Glutamatergic neuron (in vitro differentiated cells): ENCODE results near the gene SYNE1. TPM values are rescaled to one million over a fixed set of nuclear protein-coding genes. Genes with fewer than 3 reads are reported as not detected.

Experiments used
- DNase-seq: peaks from one replicate; pipeline ENCODE4 v3.0.0; 2022
- H3K27ac Mint-ChIP-seq: one replicate; pipeline ENCODE4 v1.8.0; 2020; ENCODE audit warnings: mild to moderate bottlenecking, mixed read lengths, inconsistent platforms; ENCODE audit not compliant: unreplicated experiment
- H3K27me3 Mint-ChIP-seq: one replicate; pipeline ENCODE4 v1.8.0; 2020; ENCODE audit warnings: mild to moderate bottlenecking, moderate library complexity, mixed read lengths, inconsistent platforms; ENCODE audit not compliant: unreplicated experiment
- H3K36me3 Mint-ChIP-seq: one replicate; pipeline ENCODE4 v1.8.0; 2020; ENCODE audit warnings: mild to moderate bottlenecking, mixed read lengths, inconsistent platforms; ENCODE audit not compliant: unreplicated experiment
- H3K4me1 Mint-ChIP-seq: one replicate; pipeline ENCODE4 v1.8.0; 2020; ENCODE audit warnings: mild to moderate bottlenecking, low read depth, mixed read lengths, inconsistent platforms; ENCODE audit not compliant: unreplicated experiment
- H3K4me3 Mint-ChIP-seq: one replicate; pipeline ENCODE4 v1.8.0; 2020; ENCODE audit warnings: mild to moderate bottlenecking, mixed read lengths, inconsistent platforms; ENCODE audit not compliant: unreplicated experiment
- H3K9me3 Mint-ChIP-seq: one replicate; pipeline ENCODE4 v1.8.0; 2020; ENCODE audit warnings: mild to moderate bottlenecking, moderate library complexity, mixed read lengths, inconsistent platforms; ENCODE audit not compliant: unreplicated experiment
- total RNA-seq: library from RNA; stranded (reverse); fragmentation: NEBNext Ultra II Directional; extraction: Animal tissue kit (Norgen Biotek cat#: 25700); gene quantifications from one replicate; pipeline ENCODE4 v1.2.1, GENCODE V29; 2021; ENCODE audit not compliant: unreplicated experiment
- TF ChIP-seq, protein P1 (sequence below): fragments of 200-600 bp; sonication (generic); IDR thresholded peaks from one replicate; pipeline ENCODE4 v1.5.0; 2021; ENCODE audit not compliant: partially characterized antibody, unreplicated experiment

Gene SYNE1
- total RNA-seq, 1 donor from 2014 or later = 23.4 TPM

DNA sequence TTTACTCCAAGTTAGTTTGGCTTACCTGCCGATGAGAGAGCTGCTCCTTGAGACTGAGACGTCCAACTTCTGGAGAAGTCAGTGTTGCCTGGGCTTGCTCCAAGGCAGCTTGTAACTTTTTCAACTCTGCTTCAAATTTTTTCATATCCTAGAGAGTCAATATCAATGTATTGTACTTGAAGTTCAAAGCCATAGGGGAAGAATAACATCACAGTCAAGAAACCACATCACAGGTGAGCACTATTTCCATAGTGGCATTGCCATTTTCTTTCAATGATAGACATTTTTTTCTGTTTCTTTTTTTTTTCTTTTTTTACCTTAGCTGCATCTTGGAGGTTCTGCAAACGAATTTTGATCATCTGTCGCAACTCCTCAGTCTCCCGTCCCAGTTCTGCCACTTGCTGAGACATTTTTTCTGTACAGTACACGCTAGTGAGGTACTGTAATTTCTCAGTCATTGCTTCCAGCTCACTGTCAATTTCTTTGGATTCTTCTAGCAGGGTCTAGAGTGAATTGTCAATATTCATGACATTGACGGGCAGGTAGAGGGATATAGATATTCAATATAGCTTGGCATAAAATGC, 326.7 kb downstream of the SYNE1 start:
- Mint-ChIP-seq H3K9me3 (no peaks in the 10 kb centered on the region), H3K4me1 (no peaks in the 10 kb centered on the region), H3K36me3 (no peaks in the 10 kb centered on the region), H3K27me3 (no peaks in the 10 kb centered on the region), H3K4me3 (no peak overlapping the region), H3K27ac (no peak overlapping the region)
- no peak for DNase-seq
- TF ChIP-seq, protein P1, sequence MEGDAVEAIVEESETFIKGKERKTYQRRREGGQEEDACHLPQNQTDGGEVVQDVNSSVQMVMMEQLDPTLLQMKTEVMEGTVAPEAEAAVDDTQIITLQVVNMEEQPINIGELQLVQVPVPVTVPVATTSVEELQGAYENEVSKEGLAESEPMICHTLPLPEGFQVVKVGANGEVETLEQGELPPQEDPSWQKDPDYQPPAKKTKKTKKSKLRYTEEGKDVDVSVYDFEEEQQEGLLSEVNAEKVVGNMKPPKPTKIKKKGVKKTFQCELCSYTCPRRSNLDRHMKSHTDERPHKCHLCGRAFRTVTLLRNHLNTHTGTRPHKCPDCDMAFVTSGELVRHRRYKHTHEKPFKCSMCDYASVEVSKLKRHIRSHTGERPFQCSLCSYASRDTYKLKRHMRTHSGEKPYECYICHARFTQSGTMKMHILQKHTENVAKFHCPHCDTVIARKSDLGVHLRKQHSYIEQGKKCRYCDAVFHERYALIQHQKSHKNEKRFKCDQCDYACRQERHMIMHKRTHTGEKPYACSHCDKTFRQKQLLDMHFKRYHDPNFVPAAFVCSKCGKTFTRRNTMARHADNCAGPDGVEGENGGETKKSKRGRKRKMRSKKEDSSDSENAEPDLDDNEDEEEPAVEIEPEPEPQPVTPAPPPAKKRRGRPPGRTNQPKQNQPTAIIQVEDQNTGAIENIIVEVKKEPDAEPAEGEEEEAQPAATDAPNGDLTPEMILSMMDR = no peak

DNA sequence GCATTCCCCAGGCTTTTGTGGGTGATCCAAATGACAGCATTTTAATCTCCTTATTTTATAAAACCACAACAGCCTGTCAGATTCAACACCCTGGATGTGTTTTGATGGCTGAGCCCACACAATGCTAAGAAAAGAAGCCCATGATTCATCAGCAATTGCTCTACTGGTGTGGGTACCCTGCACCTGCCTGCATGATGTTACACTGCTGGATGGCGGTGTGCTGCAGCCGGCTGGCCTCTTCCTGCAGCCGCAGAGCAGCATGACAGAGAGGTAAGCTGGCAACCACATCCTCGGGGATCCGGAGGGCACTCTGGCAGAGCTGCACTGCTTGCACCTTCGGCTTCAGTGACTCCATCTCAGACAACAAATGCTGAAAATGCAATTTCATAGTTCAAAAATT, 327.5 kb downstream of the SYNE1 start:
- Mint-ChIP-seq H3K36me3 (no peaks in the 10 kb centered on the region), H3K27me3 (no peaks in the 10 kb centered on the region), H3K27ac (no peak overlapping the region), H3K4me1 (no peaks in the 10 kb centered on the region), H3K9me3 (no peaks in the 10 kb centered on the region), H3K4me3 (no peak overlapping the region)
- TF ChIP-seq, protein P1 = no peak
- DNase-seq = no peak

DNA sequence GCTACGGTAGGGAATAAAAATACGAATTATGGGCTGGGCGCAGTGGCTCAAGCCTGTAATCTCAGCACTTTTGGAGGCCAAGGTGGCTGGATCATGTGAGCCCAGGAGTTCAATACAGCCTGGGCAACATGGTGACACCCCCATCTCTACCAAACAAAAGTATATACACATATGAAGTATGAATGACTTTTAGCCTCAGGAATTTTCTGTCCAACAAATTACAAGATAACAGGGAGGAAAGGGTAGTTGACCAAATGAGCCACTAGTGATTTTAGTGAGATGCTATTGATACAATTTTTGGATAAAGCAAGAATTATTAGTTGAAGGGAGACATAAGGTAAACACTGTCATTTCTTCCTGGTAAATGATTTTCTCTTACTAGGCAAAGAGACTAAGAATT, 328.2 kb downstream of the SYNE1 start:
- TF ChIP-seq, protein P1 = no peak
- no peak for DNase-seq
- H3K4me3 Mint-ChIP-seq = no peak overlapping the region
- no peak overlapping the region for H3K27ac Mint-ChIP-seq
- H3K27me3 Mint-ChIP-seq = no peaks in the 10 kb centered on the region
- no peaks in the 10 kb centered on the region for H3K4me1 Mint-ChIP-seq
- H3K9me3 Mint-ChIP-seq = no peaks in the 10 kb centered on the region
- H3K36me3 Mint-ChIP-seq = no peaks in the 10 kb centered on the region

DNA sequence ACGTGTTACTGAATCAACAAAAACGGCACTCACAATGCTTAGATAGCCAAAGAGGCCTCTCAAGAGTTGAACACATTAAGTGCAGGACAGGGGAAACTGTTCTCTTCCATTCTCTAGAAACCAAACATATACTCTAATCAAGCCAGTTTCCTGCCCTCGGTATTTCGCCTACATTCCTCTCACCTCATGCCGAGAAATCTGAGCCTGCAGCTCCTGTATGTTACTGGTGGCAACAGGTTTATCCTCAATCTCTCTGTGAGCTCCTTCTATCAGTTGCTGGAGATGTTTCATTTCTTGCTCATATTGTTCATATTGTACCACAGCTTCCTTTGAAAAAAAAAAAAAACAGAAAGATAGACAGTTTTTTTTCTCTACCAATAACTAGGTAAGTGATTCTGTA, 328.9 kb downstream of the SYNE1 start:
- Mint-ChIP-seq H3K27ac (no peak overlapping the region), H3K36me3 (no peaks in the 10 kb centered on the region), H3K4me3 (no peak overlapping the region), H3K4me1 (no peaks in the 10 kb centered on the region), H3K9me3 (no peaks in the 10 kb centered on the region), H3K27me3 (no peaks in the 10 kb centered on the region)
- no peak for DNase-seq
- TF ChIP-seq, protein P1 = no peak

DNA sequence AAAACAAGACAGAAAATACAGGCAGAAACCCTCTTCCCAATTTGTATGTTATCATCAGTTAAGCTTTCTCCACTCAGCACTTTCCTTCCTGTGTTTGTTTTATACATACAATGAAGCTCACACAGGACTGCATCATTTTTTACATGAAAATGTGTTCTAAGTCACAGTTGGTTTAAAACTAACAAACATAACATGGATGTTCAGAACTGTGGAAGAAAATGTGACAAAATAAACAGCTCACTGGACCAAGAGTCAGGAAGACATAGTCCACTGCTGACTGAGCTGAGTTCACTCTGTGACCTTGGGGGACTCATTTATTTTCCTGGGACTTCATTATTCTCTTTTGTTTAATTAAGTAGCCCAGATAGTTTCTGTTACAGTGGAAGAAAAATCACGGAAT, 331.5 kb downstream of the SYNE1 start:
- Mint-ChIP-seq H3K4me1 (peaks cover 4% of the 10 kb centered on the region), H3K27ac (no peak overlapping the region), H3K36me3 (no peaks in the 10 kb centered on the region), H3K27me3 (no peaks in the 10 kb centered on the region), H3K4me3 (no peak overlapping the region), H3K9me3 (peaks cover 4% of the 10 kb centered on the region)
- DNase-seq = no peak
- TF ChIP-seq, protein P1 = no peak
